ENCODE measurements around the gene LCN2. TPM values are rescaled to one million over a fixed set of nuclear protein-coding genes. Genes with fewer than 3 reads are reported as not detected.

Gene LCN2
- total RNA-seq, 1 donor from 2014 or later, result 233 TPM

DNA sequence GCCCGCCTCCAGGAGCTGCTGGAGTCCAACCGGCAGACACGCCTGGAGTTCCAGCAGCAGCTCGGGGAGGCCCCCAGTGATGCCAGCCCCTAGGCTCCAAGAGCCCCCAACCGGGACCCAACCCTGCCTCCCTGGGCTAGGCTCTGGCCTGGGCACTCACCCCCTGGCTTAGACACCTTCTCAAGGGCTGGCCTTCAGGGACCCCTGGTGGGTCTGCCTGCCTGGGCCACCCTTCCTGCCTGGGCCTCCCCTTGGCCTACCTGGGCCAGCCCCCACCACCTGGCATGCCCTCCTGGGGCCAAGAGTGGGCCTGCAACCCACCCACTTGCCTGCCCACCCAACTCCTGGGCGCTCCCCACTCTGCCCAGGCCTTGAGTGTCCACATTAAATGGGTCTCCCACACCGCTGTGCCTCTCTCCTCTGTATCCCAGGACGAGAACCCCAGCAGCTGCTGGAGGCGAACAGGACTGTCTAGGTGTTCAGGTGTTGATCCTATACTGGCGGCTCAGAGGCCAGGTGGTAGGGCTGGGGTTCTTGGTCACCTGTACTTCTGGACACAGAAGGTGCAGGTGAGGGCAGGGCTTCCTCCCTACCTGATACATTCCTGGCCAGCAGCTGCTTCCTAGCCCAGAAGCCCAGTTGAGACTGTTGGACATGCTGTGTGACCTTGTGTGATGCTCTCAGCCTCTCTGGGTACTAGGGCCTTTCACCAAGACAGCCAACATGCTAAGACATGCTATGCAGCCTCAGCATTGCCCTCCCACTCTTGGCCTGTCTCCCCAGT lies 14.5 kb downstream of the LCN2 start:
- TF ChIP-seq, protein P1, sequence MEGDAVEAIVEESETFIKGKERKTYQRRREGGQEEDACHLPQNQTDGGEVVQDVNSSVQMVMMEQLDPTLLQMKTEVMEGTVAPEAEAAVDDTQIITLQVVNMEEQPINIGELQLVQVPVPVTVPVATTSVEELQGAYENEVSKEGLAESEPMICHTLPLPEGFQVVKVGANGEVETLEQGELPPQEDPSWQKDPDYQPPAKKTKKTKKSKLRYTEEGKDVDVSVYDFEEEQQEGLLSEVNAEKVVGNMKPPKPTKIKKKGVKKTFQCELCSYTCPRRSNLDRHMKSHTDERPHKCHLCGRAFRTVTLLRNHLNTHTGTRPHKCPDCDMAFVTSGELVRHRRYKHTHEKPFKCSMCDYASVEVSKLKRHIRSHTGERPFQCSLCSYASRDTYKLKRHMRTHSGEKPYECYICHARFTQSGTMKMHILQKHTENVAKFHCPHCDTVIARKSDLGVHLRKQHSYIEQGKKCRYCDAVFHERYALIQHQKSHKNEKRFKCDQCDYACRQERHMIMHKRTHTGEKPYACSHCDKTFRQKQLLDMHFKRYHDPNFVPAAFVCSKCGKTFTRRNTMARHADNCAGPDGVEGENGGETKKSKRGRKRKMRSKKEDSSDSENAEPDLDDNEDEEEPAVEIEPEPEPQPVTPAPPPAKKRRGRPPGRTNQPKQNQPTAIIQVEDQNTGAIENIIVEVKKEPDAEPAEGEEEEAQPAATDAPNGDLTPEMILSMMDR (IDR thresholded peaks at IDR 0.05; ENCODE audit: insufficient read depth, low read length, poor library complexity, severe bottlenecking), result no peak
- Histone ChIP-seq H3K36me3 (ENCODE audit: control insufficient read depth, insufficient read depth, low read length) (peaks cover 3% of the 10 kb centered on the region), H3K4me3 (ENCODE audit: low read depth, low read length) (no peak overlapping the region), H3K27me3 (ENCODE audit: control insufficient read depth, insufficient read depth, low read length) (no peaks in the 10 kb centered on the region)
- DNase-seq (ENCODE audit: low read depth), result no peak

DNA sequence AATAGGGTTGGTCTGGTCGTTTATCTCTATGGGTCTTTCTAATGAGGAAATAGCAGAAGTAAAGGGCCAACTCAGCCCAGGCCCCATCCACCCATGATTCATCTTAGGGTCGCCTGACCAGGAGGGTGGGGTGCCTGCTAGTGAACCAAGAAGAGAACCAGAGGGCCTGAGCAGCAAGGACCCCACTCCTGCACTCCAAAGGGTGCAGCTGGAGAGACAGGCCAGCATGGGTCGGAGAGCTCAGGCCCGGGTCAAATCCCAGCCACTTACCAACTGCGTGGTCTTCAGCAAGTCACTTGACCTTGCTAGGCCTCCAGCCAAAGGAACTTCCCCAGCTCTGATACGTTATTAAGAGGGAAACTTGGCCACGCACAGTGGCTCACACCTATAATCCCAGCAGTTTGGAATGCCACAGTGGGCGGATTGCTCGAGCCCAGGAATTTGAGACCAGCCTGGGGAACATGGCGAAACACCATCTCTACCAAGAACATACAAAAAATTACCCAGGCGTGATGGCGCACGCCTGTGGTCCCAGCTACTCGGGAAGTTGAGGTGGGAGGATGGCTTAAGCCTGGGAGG lies 15.1 kb downstream of the LCN2 start:
- peaks cover 3% of the 10 kb centered on the region for H3K36me3 ChIP-seq (ENCODE audit: control insufficient read depth, insufficient read depth, low read length)

DNA sequence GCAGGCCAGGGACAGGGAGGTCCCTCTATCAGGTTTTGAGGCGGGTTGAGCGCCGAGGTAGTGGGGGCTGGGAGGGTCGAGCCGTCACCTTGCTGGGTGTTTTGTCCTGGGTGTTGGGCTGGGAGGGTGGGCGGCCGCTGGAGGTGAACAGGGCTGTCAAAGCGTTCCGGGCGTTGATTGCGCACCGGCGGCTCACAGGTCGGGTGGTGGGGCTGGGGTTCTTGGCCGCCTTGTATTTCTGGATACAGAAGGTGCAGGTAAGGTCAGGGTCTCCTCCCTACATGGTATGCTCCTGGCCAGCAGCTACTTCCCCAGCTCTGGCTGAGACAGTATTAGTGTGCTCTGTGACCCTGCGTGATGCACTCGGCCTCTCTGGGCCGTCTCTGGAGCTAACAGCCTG lies 16.9 kb downstream of the LCN2 start:
- Histone ChIP-seq H3K36me3 (ENCODE audit: control insufficient read depth, insufficient read depth, low read length) (peaks cover 5% of the 10 kb centered on the region), H3K4me3 (ENCODE audit: low read depth, low read length) (no peak overlapping the region), H3K27me3 (ENCODE audit: control insufficient read depth, insufficient read depth, low read length) (no peaks in the 10 kb centered on the region)
- TF ChIP-seq, protein P1 (IDR thresholded peaks at IDR 0.05; ENCODE audit: insufficient read depth, low read length, poor library complexity, severe bottlenecking), result no peak
- no peak for DNase-seq (ENCODE audit: low read depth)

More for the DNA sequence above, 15.1 kb downstream of the LCN2 start:
- peak; percentile 12 for DNase-seq (ENCODE audit: low read depth)
- no peak overlapping the region for H3K4me3 ChIP-seq (ENCODE audit: low read depth, low read length)
- TF ChIP-seq, protein P1 (IDR thresholded peaks at IDR 0.05; ENCODE audit: insufficient read depth, low read length, poor library complexity, severe bottlenecking), result no peak
- no peaks in the 10 kb centered on the region for H3K27me3 ChIP-seq (ENCODE audit: control insufficient read depth, insufficient read depth, low read length)

DNA sequence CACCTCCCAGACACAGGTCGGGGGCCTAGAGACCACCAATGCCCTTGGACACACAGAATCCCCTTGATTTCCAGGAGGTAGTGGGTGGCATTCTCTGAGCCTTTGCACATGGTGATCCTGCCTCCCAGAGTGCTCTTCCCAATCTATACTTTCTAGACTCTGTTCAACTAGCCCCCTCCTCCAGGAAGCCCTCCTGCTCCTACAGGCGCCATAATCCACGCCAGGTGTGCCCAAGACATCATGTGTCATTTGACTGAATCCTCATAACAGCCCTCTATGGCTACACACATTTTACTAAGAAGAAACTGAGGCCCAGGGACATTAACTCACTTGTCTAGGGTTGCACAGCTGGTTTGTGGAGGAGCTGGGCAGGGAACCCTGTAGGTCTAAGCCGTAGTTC lies 18.0 kb downstream of the LCN2 start:
- no peak for DNase-seq (ENCODE audit: low read depth)
- H3K36me3 ChIP-seq (ENCODE audit: control insufficient read depth, insufficient read depth, low read length), result peaks cover 5% of the 10 kb centered on the region
- no peaks in the 10 kb centered on the region for H3K27me3 ChIP-seq (ENCODE audit: control insufficient read depth, insufficient read depth, low read length)
- TF ChIP-seq, protein P1 (IDR thresholded peaks at IDR 0.05; ENCODE audit: insufficient read depth, low read length, poor library complexity, severe bottlenecking), result no peak
- H3K4me3 ChIP-seq (ENCODE audit: low read depth, low read length), result no peak overlapping the region

DNA sequence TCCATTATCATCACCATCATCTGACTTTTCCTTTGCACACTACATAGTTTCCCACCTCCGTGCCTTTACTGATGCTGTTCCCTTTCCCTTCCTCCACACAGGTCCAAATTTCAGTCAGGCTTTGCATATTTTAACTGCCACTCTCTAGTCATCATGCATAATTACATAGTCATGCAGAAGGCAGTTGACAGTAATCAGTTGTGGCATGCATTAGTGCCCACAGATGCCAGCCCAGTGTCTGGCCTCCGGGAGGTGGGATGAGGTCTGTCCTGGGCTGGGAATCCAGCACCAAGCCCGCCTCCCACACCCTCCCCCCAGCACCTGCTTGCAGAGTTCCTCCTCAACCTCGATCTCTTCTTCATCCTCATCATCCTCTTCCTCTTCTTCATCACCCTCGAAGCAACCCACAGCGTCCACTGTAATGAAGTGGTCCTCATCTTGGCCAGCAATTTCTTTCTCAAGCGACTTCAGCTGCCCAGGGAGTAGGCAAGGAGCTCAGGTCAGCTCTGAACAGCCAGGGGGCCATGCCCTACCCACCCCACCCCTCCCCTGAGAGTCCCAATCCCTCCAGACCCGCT lies 19.6 kb downstream of the LCN2 start:
- Histone ChIP-seq H3K27me3 (ENCODE audit: control insufficient read depth, insufficient read depth, low read length) (no peaks in the 10 kb centered on the region), H3K4me3 (ENCODE audit: low read depth, low read length) (no peak overlapping the region), H3K36me3 (ENCODE audit: control insufficient read depth, insufficient read depth, low read length) (peaks cover 5% of the 10 kb centered on the region)
- TF ChIP-seq, protein P1 (IDR thresholded peaks at IDR 0.05; ENCODE audit: insufficient read depth, low read length, poor library complexity, severe bottlenecking), result no peak
- DNase-seq (ENCODE audit: low read depth), result no peak

Data from kidney epithelial cell (primary cell).